ENCODE measurements around the gene GPR61. TPM values are rescaled to one million over a fixed set of nuclear protein-coding genes. Genes with fewer than 3 reads are reported as not detected.

GPR61 gene
- total RNA-seq, 1 experiment from 2014 or later, result not detected

DNA sequence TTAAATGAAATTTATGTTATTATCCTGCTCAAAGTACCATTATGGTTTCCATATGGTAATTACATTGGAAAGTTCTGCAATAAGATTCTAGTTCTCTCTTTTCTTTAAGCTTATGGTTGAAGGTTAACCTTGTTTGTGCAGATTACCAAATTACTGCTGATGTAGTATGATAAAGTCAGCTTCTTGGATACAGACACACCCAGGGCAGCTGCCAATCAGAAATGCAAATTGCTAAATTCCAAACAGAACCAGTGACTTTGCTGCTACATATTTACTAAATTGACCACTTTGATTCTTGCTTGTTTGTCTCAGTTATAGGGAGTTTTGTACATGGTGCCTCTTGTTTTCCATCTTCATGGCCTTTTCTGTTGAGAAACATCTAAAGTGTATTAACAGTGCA is 53.2 kb downstream of the GPR61 start:
- TF ChIP-seq, protein P1, sequence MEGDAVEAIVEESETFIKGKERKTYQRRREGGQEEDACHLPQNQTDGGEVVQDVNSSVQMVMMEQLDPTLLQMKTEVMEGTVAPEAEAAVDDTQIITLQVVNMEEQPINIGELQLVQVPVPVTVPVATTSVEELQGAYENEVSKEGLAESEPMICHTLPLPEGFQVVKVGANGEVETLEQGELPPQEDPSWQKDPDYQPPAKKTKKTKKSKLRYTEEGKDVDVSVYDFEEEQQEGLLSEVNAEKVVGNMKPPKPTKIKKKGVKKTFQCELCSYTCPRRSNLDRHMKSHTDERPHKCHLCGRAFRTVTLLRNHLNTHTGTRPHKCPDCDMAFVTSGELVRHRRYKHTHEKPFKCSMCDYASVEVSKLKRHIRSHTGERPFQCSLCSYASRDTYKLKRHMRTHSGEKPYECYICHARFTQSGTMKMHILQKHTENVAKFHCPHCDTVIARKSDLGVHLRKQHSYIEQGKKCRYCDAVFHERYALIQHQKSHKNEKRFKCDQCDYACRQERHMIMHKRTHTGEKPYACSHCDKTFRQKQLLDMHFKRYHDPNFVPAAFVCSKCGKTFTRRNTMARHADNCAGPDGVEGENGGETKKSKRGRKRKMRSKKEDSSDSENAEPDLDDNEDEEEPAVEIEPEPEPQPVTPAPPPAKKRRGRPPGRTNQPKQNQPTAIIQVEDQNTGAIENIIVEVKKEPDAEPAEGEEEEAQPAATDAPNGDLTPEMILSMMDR (IDR thresholded peaks at IDR 0.05; ENCODE audit: unreplicated experiment), result no peak

DNA sequence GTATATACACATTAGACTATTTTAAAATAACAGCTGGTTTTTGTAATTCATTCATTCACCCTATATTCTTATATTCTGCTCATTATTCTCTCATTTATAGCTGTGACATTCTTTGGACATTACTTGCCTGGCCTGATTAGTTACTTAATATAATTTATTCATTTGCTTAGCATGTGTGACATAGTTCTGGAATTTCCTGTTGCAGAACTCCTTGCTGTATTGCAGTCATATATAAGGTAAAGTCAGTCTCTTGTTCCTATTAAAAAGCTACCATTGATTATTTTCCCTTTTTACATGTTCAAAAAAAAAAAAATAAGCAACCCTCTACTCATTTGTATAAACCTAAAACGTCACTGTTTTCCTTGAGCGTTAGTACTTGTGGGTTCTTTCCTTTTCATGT is 55.9 kb downstream of the GPR61 start:
- H3K4me3 Mint-ChIP-seq (ENCODE audit: low read depth, unreplicated experiment), result peak overlapping the region; percentile 17
- BruUV-seq (replicated peaks), result no TSS peak
- intact Hi-C loops (cut with micrococcal nuclease; ENCODE audit: unreplicated experiment), result loop anchor here (5.0 kb wide), 1 partner anchor 33 kb away; no protein-coding TSS in a partner anchor

More for the DNA sequence above, 53.2 kb downstream of the GPR61 start:
- Mint-ChIP-seq H3K36me3 (ENCODE audit: insufficient read depth, unreplicated experiment) (peaks cover 18% of the 10 kb centered on the region), H3K27ac (ENCODE audit: unreplicated experiment) (no peak overlapping the region), H3K9me3 (ENCODE audit: low read depth, unreplicated experiment) (no peaks in the 10 kb centered on the region), H3K4me3 (ENCODE audit: low read depth, unreplicated experiment) (no peak overlapping the region), H3K27me3 (ENCODE audit: unreplicated experiment) (no peaks in the 10 kb centered on the region), H3K4me1 (ENCODE audit: low read depth, unreplicated experiment) (peaks cover 11% of the 10 kb centered on the region)
- TSS peak; percentile 23 for BruUV-seq (replicated peaks)
- intact Hi-C loops (cut with micrococcal nuclease; ENCODE audit: unreplicated experiment), result no loop called here
- DNase-seq, result no peak
- CTCF ChIA-PET, result no interaction called here

More for the DNA sequence above, 55.9 kb downstream of the GPR61 start:
- Mint-ChIP-seq H3K36me3 (ENCODE audit: insufficient read depth, unreplicated experiment) (peaks cover 18% of the 10 kb centered on the region), H3K4me1 (ENCODE audit: low read depth, unreplicated experiment) (peaks cover 11% of the 10 kb centered on the region), H3K9me3 (ENCODE audit: low read depth, unreplicated experiment) (no peaks in the 10 kb centered on the region), H3K27ac (ENCODE audit: unreplicated experiment) (peak overlapping the region; percentile 78), H3K27me3 (ENCODE audit: unreplicated experiment) (no peaks in the 10 kb centered on the region)
- no peak for DNase-seq
- CTCF ChIA-PET, result interaction anchor here (0.9 to 1.0 kb wide), 2 partner anchors 22 to 50 kb away, joined by 3 to 4 read pairs; no protein-coding TSS in a partner anchor
- TF ChIP-seq, protein P1 (IDR thresholded peaks at IDR 0.05; ENCODE audit: unreplicated experiment), result no peak

Other genes with a start within 250 kb of the GPR61 start
- gene MYBPHL, start 232.9 kb upstream of the GPR61 start, total RNA-seq (2022), result not detected in 2 replicates
- gene SORT1, start 142.0 kb upstream of the GPR61 start, total RNA-seq (2022), result 46.3 and 68.2 TPM in 2 replicates
- 108 and 121 TPM in 2 replicates for gene PSMA5, start 113.4 kb upstream of the GPR61 start, total RNA-seq (2022)
- gene SYPL2, start 73.3 kb upstream of the GPR61 start, total RNA-seq (2022), result 0.20 TPM in 1 of 2 replicates, not detected in the other
- gene ATXN7L2, start 56.0 kb upstream of the GPR61 start, total RNA-seq (2022), result 4.3 and 4.5 TPM in 2 replicates
- gene CYB561D1, start 45.8 kb upstream of the GPR61 start, total RNA-seq (2022), result 9.0 and 9.6 TPM in 2 replicates
- 1.3 and 1.5 TPM in 2 replicates for gene AMIGO1, start 30.1 kb upstream of the GPR61 start, total RNA-seq (2022)
- 6.3 and 6.5 TPM in 2 replicates for gene GNAI3, start 8.7 kb downstream of the GPR61 start, total RNA-seq (2022)
- not detected in 2 replicates for gene GNAT2, start 79.7 kb downstream of the GPR61 start, total RNA-seq (2022)
- gene AMPD2, start 80.0 kb downstream of the GPR61 start, total RNA-seq (2022), result 34.0 and 54.6 TPM in 2 replicates
- gene GSTM4, start 116.2 kb downstream of the GPR61 start, total RNA-seq (2022), result 12.6 and 13.6 TPM in 2 replicates
- 2.5 and 3.2 TPM in 2 replicates for gene GSTM2, start 128.2 kb downstream of the GPR61 start, total RNA-seq (2022)
- 15.4 TPM in 2 replicates for gene GSTM1, start 147.9 kb downstream of the GPR61 start, total RNA-seq (2022)
- not detected in 2 replicates for gene GSTM5, start 172.4 kb downstream of the GPR61 start, total RNA-seq (2022)
- gene GSTM3, start 201.2 kb downstream of the GPR61 start, total RNA-seq (2022), result 67.9 and 73.7 TPM in 2 replicates
- 46.6 and 68.6 TPM in 2 replicates for gene EPS8L3, start 224.1 kb downstream of the GPR61 start, total RNA-seq (2022)

Data from Calu3 (cell line).